Fibroblast of skin of left biceps (primary cell): Measurements from ENCODE around the gene IL17RD.

Experiments used
- DNase-seq, 2 experiments: peaks; one replicate each; pipeline ENCODE4 v3.0.0-alpha.2; 2013; ENCODE audit warnings: low read depth in 2 of 2

Gene IL17RD

GRCh38 chr3:57130571-57131209, 34.5 kb downstream of the IL17RD start:
- no peak for DNase-seq

- no peak for DNase-seq
These were observed 36.1 kb downstream of the IL17RD start for GRCh38 chr3:57128826-57129667.

- peak; percentile 64 to 69 for DNase-seq
These were observed 37.1 kb downstream of the IL17RD start for GRCh38 chr3:57127891-57128518.

- no peak for DNase-seq
These were observed 38.9 kb downstream of the IL17RD start for GRCh38 chr3:57126244-57126643.

- DNase-seq = no peak
These were observed 44.5 kb downstream of the IL17RD start for GRCh38 chr3:57120451-57121174.

- no peak for DNase-seq
These were observed 45.1 kb downstream of the IL17RD start for GRCh38 chr3:57120040-57120439.

- no peak for DNase-seq
These were observed 46.9 kb downstream of the IL17RD start for GRCh38 chr3:57118254-57118653.

GRCh38 chr3:57116501-57116900, 48.7 kb downstream of the IL17RD start:
- no peak for DNase-seq

GRCh38 chr3:57112206-57112605, 52.9 kb downstream of the IL17RD start:
- DNase-seq = no peak

GRCh38 chr3:57110798-57111197, 54.4 kb downstream of the IL17RD start:
- no peak for DNase-seq

GRCh38 chr3:57110214-57110613, 54.9 kb downstream of the IL17RD start:
- DNase-seq = no peak

- DNase-seq = no peak
These were observed 55.5 kb downstream of the IL17RD start for GRCh38 chr3:57109437-57110199.

- DNase-seq = no peak
These were observed 56.5 kb downstream of the IL17RD start for GRCh38 chr3:57108684-57109083.

GRCh38 chr3:57105585-57105984, 59.6 kb downstream of the IL17RD start:
- no peak for DNase-seq

- DNase-seq = peak in 1 of 2 experiments; percentile 34
These were observed 65.0 kb downstream of the IL17RD start for GRCh38 chr3:57100046-57100695.

GRCh38 chr3:57098418-57099310, 66.5 kb downstream of the IL17RD start:
- no peak for DNase-seq

- no peak for DNase-seq
These were observed 67.6 kb downstream of the IL17RD start for GRCh38 chr3:57097536-57097935.

GRCh38 chr3:57095363-57095762, 69.8 kb downstream of the IL17RD start:
- no peak for DNase-seq

- DNase-seq = peak in 1 of 2 experiments; percentile 32
These were observed 70.6 kb downstream of the IL17RD start for GRCh38 chr3:57094575-57094974.
